H1 (cell line): ENCODE results near the gene NHP2. TPM values are rescaled to one million over a fixed set of nuclear protein-coding genes. Genes with fewer than 3 reads are reported as not detected.

Experiments
- CTCF ChIA-PET: fragments of 300-600 bp; sonication (Branson Sonifier 250); formaldehyde crosslinking; loops from one replicate; lab custom pipeline; 2021; ENCODE audit not compliant: partially characterized antibody; lab: Charles Lee
- POLR2A ChIA-PET: fragments of 300-600 bp; sonication (Branson Sonifier 250); formaldehyde crosslinking; loops from one replicate; lab custom pipeline; 2021; ENCODE audit warnings: inconsistent platforms; ENCODE audit not compliant: partially characterized antibody; lab: Charles Lee
- DNase-seq, 2 experiments: peaks; one replicate each; pipeline versions ENCODE4 v3.0.0 to v3.0.0-alpha.2; 2010 to 2022; ENCODE audit warnings: low spot score in 2 of 2, low read depth in 1 of 2, mixed read lengths in 1 of 2
- FAIRE-seq: peaks from 2 replicates; lab custom pipeline; 2011; peaks lifted over from hg19 to GRCh38; lab: Jason Lieb, UNC
- H2AFZ ChIP-seq: 2 replicates; pipeline ENCODE4 v1.8.1; 2012; ENCODE audit warnings: low read length, inconsistent platforms
- H2AK5ac ChIP-seq: 2 replicates; pipeline ENCODE4 v1.6.1; 2013; ENCODE audit warnings: low read depth, low read length
- H2BK120ac ChIP-seq: replicated peaks from 2 replicates; pipeline ENCODE3; 2013; ENCODE audit warnings: low read depth, low read length, inconsistent platforms
- H2BK12ac ChIP-seq: 2 replicates; pipeline ENCODE4 v1.6.1; 2013; ENCODE audit warnings: low read depth, low read length
- H2BK15ac ChIP-seq: 2 replicates; pipeline ENCODE4 v1.6.1; 2013; ENCODE audit warnings: low read length
- H2BK20ac ChIP-seq: 2 replicates; pipeline ENCODE4 v1.6.1; 2013; ENCODE audit warnings: low read length
- H2BK5ac ChIP-seq: 2 replicates; pipeline ENCODE4 v1.6.1; 2013; ENCODE audit warnings: low read depth, low read length
- H3K14ac ChIP-seq: 2 replicates; pipeline ENCODE4 v1.6.1; 2013; ENCODE audit warnings: inconsistent platforms; ENCODE audit not compliant: insufficient read length
- H3K18ac ChIP-seq: 2 replicates; pipeline ENCODE4 v1.6.1; 2013; ENCODE audit warnings: low read length; ENCODE audit errors: extremely low read depth
- H3K23ac ChIP-seq: 2 replicates; pipeline ENCODE4 v1.6.1; 2013; ENCODE audit warnings: inconsistent platforms; ENCODE audit not compliant: insufficient read length
- H3K23me2 ChIP-seq: 2 replicates; pipeline ENCODE4 v1.6.1; 2013; ENCODE audit warnings: low read depth, low read length
- H3K27ac ChIP-seq: 2 replicates; pipeline ENCODE4 v1.6.1; 2011; ENCODE audit warnings: low read depth, low read length, inconsistent platforms
- H3K27me3 ChIP-seq, 4 experiments: replicated peaks in 1 of 4; 1 replicate in 1 of 4; 2 replicates in 3 of 4; pipeline versions ENCODE4 v1.6.1 to v1.8.1; 2011 to 2013; ENCODE audit warnings: low read length in 3 of 4, mild to moderate bottlenecking in 3 of 4, inconsistent platforms in 2 of 4, mixed read lengths in 2 of 4, moderate library complexity in 1 of 4; ENCODE audit not compliant: control insufficient read depth in 3 of 4, insufficient read depth in 3 of 4; ENCODE audit errors: extremely low read depth in 1 of 4
- H3K36me3 ChIP-seq, 4 experiments: 2 replicates each; pipeline versions ENCODE4 v1.6.1 to v1.8.1; 2011 to 2013; ENCODE audit warnings: mild to moderate bottlenecking in 4 of 4, low read length in 3 of 4, moderate library complexity in 2 of 4, control low read depth in 1 of 4, inconsistent platforms in 1 of 4; ENCODE audit not compliant: insufficient read depth in 4 of 4, control insufficient read depth in 2 of 4
- H3K4ac ChIP-seq: replicated peaks from 2 replicates; pipeline ENCODE3; 2013; ENCODE audit warnings: low read length, low read depth, mixed read lengths, inconsistent platforms; ENCODE audit not compliant: insufficient read length
- H3K4me1 ChIP-seq, 4 experiments: replicated peaks in 1 of 4; 1 replicate in 1 of 4; 2 replicates in 3 of 4; pipeline versions ENCODE4 v1.6.1 to v1.8.1; 2011 to 2013; ENCODE audit warnings: low read length in 3 of 4, inconsistent platforms in 2 of 4, mixed read lengths in 1 of 4; ENCODE audit not compliant: insufficient read depth in 4 of 4, control insufficient read depth in 3 of 4
- H3K4me2 ChIP-seq, 2 experiments: 2 replicates each; pipeline versions ENCODE4 v1.6.1 to v1.8.1; 2011 to 2013; ENCODE audit warnings: low read depth in 2 of 2, low read length in 2 of 2, control low read depth in 1 of 2, inconsistent platforms in 1 of 2, mild to moderate bottlenecking in 1 of 2; ENCODE audit not compliant: insufficient read depth in 1 of 2
- H3K4me3 ChIP-seq, 4 experiments: fragments of 200-600, 300-600 bp in 1 of 4; sonication (generic), shearing (Covaris generic), sonication (Bioruptor Twin) in 1 of 4; 2 replicates each; pipeline versions ENCODE4 v1.5.1 to v1.8.1; 2011 to 2016; ENCODE audit warnings: low read length in 4 of 4, low read depth in 3 of 4, control low read depth in 2 of 4, inconsistent platforms in 2 of 4, mild to moderate bottlenecking in 2 of 4, mixed read lengths in 1 of 4, moderate library complexity in 1 of 4; ENCODE audit not compliant: insufficient read depth in 2 of 4; ENCODE audit errors: extremely low read depth in 1 of 4
- H3K56ac ChIP-seq: replicated peaks from 2 replicates; pipeline ENCODE3; 2013; ENCODE audit warnings: low read depth, mild to moderate bottlenecking, mixed read lengths, low read length, inconsistent platforms; ENCODE audit not compliant: insufficient read length
- H3K79me1 ChIP-seq: 2 replicates; pipeline ENCODE4 v1.6.1; 2013; ENCODE audit warnings: low read depth, low read length, control low read depth
- H3K79me2 ChIP-seq, 2 experiments: 2 replicates each; pipeline versions ENCODE4 v1.6.1 to v1.8.1; 2012 to 2013; ENCODE audit warnings: low read length in 2 of 2, mild to moderate bottlenecking in 2 of 2, inconsistent platforms in 1 of 2; ENCODE audit not compliant: insufficient read depth in 2 of 2, control insufficient read depth in 1 of 2
- H3K9ac ChIP-seq, 4 experiments: replicated peaks in 1 of 4; 1 replicate in 1 of 4; 2 replicates in 3 of 4; pipeline versions ENCODE4 v1.6.1 to v1.8.1; 2011 to 2013; ENCODE audit warnings: low read depth in 3 of 4, low read length in 3 of 4, control low read depth in 2 of 4, mild to moderate bottlenecking in 2 of 4, moderate library complexity in 2 of 4, inconsistent platforms in 1 of 4; ENCODE audit errors: extremely low read depth in 1 of 4
- H3K9me3 ChIP-seq, 2 experiments: 2 replicates each; pipeline versions ENCODE4 v1.6.1 to v1.8.1; 2012 to 2013; ENCODE audit warnings: mild to moderate bottlenecking in 2 of 2, moderate library complexity in 2 of 2, control low read depth in 1 of 2, inconsistent platforms in 1 of 2, low read depth in 1 of 2, low read length in 1 of 2, mixed read lengths in 1 of 2; ENCODE audit not compliant: insufficient read depth in 2 of 2
- H4K20me1 ChIP-seq, 2 experiments: replicated peaks in 1 of 2; 2 replicates each; pipeline versions ENCODE3 to v1.8.1; 2011 to 2013; ENCODE audit warnings: inconsistent platforms in 2 of 2, low read length in 2 of 2, mild to moderate bottlenecking in 1 of 2; ENCODE audit not compliant: insufficient read depth in 2 of 2, control insufficient read depth in 1 of 2
- H4K5ac ChIP-seq: 2 replicates; pipeline ENCODE4 v1.6.1; 2013; ENCODE audit warnings: low read length, low read depth, mixed read lengths, inconsistent platforms; ENCODE audit not compliant: insufficient read length
- H4K8ac ChIP-seq: 2 replicates; pipeline ENCODE4 v1.8.0; 2013; ENCODE audit warnings: mild to moderate bottlenecking, moderate library complexity, low read length, inconsistent platforms; ENCODE audit not compliant: insufficient read depth; ENCODE audit errors: extremely low read depth
- H4K91ac ChIP-seq: replicated peaks from 2 replicates; pipeline ENCODE3; 2013; ENCODE audit warnings: low read length, mixed read lengths, inconsistent platforms; ENCODE audit not compliant: insufficient read length
- POLR2AphosphoS5 ChIP-seq: IDR thresholded peaks from 2 replicates; pipeline ENCODE4 v1.6.1; 2011; ENCODE audit warnings: low read depth, low read length
- RBBP5 ChIP-seq: IDR thresholded peaks from 2 replicates; pipeline ENCODE4 v1.7.1; 2012; ENCODE audit warnings: low read depth, mild to moderate bottlenecking, inconsistent platforms, low read length, moderate library complexity, borderline replicate concordance
- WGBS, 2 experiments: shearing (Covaris generic) in 1 of 2; methylation state at CpG; one replicate each; pipeline versions ENCODE4 v1.1.6 to v1.1.7; 2013 to 2015; ENCODE audit warnings: low lambda C conversion rate in 2 of 2, mixed read lengths in 2 of 2, inconsistent platforms in 1 of 2, low coverage in 1 of 2, missing lambda C conversion rate in 1 of 2; ENCODE audit not compliant: insufficient replicate concordance in 2 of 2, insufficient coverage in 1 of 2, insufficient read length in 1 of 2; ENCODE audit errors: extremely low coverage in 1 of 2, missing lambda C conversion rate in 1 of 2; 5-methylcytosine and 5-hydroxymethylcytosine counted together
- polyA plus RNA-seq, 7 experiments: library from polyadenylated mRNA; depleted of rRNA in 3 of 7; stranded (reverse) in 5 of 7; unstranded in 2 of 7; fragments of >200 nt in 5 of 7; fragments of 200-250 nt in 2 of 7; gene quantifications; 1 replicate in 5 of 7; 2 replicates in 1 of 7; 4 replicates in 1 of 7; pipeline versions ENCODE4 v1.2.1 to v1.2.3, GENCODE V29; 2011 to 2013; ENCODE audit warnings: missing spikeins in 2 of 7, mixed read lengths in 2 of 7
- total RNA-seq: library from RNA; stranded (reverse); fragmentation: NEBNext Ultra II Directional; extraction: Animal tissue kit (Norgen Biotek cat#: 25700); gene quantifications from 2 replicates; pipeline ENCODE4 v1.2.1, GENCODE V29; 2021

NHP2 gene
- total and polyA plus RNA-seq, 2 of the 8 experiments (the other 6 are each of a cell fraction or from before 2014, with no cell fraction given), result 241 to 263 TPM

- Histone ChIP-seq H2AFZ (no peak overlapping the region), H3K9ac (no peak overlapping the region), H3K4ac (no peak overlapping the region), H2AK5ac (no peak overlapping the region), H2BK5ac (no peak overlapping the region), H3K79me2 (peaks cover 0 to 2% of the 10 kb centered on the region in 2 experiments; a peak in 1 of 4 replicates), H3K4me1 (peaks cover 0 to 2% (median 0%) of the 10 kb centered on the region in 4 experiments; a peak in 3 of 7 replicates), H2BK15ac (no peak overlapping the region), H3K27ac (no peak overlapping the region), H3K56ac (no peak overlapping the region), H4K5ac (no peak overlapping the region), H3K4me2 (no peak overlapping the region), H4K91ac (no peak overlapping the region), H3K23ac (no peak overlapping the region), H3K79me1 (no peaks in the 10 kb centered on the region; the same call in 1 of the 2 replicates), H3K18ac (no peak overlapping the region), H2BK120ac (no peak overlapping the region), H3K36me3 (peaks cover 49 to 78% (median 67%) of the 10 kb centered on the region in 4 experiments), H3K14ac (no peak overlapping the region), H3K23me2 (no peaks in the 10 kb centered on the region), H4K20me1 (peaks cover 20 to 24% of the 10 kb centered on the region in 2 experiments), H4K8ac (no peak overlapping the region), H3K4me3 (no peak overlapping the region), H2BK12ac (no peak overlapping the region), H3K9me3 (no peaks in the 10 kb centered on the region), H2BK20ac (no peak overlapping the region), H3K27me3 (no peaks in the 10 kb centered on the region)
- POLR2A ChIA-PET, result interaction anchor here (0.7 to 40.7 kb wide), 4 partner anchors 12 to 70 kb away, joined by 3 to 1250 read pairs (median 168); partner anchors contain the start of genes N4BP3 and RMND5B
- no peak for DNase-seq
- CTCF ChIA-PET, result interaction anchor here (0.8 to 24.6 kb wide), 11 partner anchors 12 to 162 kb away, joined by 3 to 515 read pairs (median 10); no protein-coding TSS in a partner anchor
- FAIRE-seq, result no peak
- TF ChIP-seq POLR2AphosphoS5 (peak; percentile 34; the same call in 1 of the 2 replicates), RBBP5 (no peak)
- WGBS, 2 experiments, result 89% methylated on average over 15 of the region's 15 CpGs; no CpG with 5 or more reads in 1 of the 2 experiments
Observed at GRCh38 chr5:178147406-178147805, 6.3 kb downstream of the NHP2 start.
